ENCODE data around the gene TSPAN19.

- TF ChIP-seq CTCF (CRISPR knock-in tag; IDR thresholded peaks at IDR 0.05) (no peak), GABPA (IDR thresholded peaks at IDR 0.05; ENCODE audit: low read depth, low read length) (no peak), GABPA (CRISPR knock-in tag; IDR thresholded peaks at IDR 0.05; ENCODE audit: low read depth) (no peak), USF2 (IDR thresholded peaks at IDR 0.05; ENCODE audit: low read depth, low read length) (no peak), USF2 (CRISPR knock-in tag; IDR thresholded peaks at IDR 0.05; ENCODE audit: borderline replicate concordance) (no peak), ZNF513 (CRISPR knock-in tag; conservative IDR thresholded peaks at IDR 0.05) (no peak), HOXA7 (CRISPR knock-in tag; IDR thresholded peaks at IDR 0.05) (no peak), ELK4 (CRISPR knock-in tag; IDR thresholded peaks at IDR 0.05; ENCODE audit: borderline replicate concordance) (no peak), GTF2F1 (IDR thresholded peaks at IDR 0.05; ENCODE audit: low read length) (no peak), EP300 (IDR thresholded peaks at IDR 0.05; ENCODE audit: low read depth in 2 of 2, low read length in 2 of 2) (no peak), EP300 (CRISPR knock-in tag; IDR thresholded peaks at IDR 0.05; ENCODE audit: borderline replicate concordance) (no peak), SRF (IDR thresholded peaks at IDR 0.05; ENCODE audit: low read depth, low read length) (no peak), NPAS2 (CRISPR knock-in tag; IDR thresholded peaks at IDR 0.05; ENCODE audit: borderline replicate concordance) (no peak), RARG (CRISPR knock-in tag; IDR thresholded peaks at IDR 0.05; ENCODE audit: low read depth) (no peak), TCF12 (IDR thresholded peaks at IDR 0.05) (no peak), TCF12 (CRISPR knock-in tag; IDR thresholded peaks at IDR 0.05) (no peak), CHD4 (IDR thresholded peaks at IDR 0.05; ENCODE audit: borderline replicate concordance, low read length) (no peak)
Measured at GRCh38 chr12:84986586-84986985, 49.5 kb downstream of the TSPAN19 start.
